GM19239 (cell line): ENCODE data around the gene LCN6.
A peak's percentile ranks its signal among the peaks of the same experiment; 100 is the strongest.
"Not testable (repeated sequence)": the region's sequence is repeated elsewhere in the genome, so short reads cannot be mapped to it uniquely, and the experiment has no call there.

Source experiments
- DNase-seq: peaks from one replicate; pipeline ENCODE4 v3.0.0; 2011; ENCODE audit warnings: low spot score; ENCODE audit not compliant: insufficient read length
- FAIRE-seq: peaks from 2 replicates; lab custom pipeline; 2011; peaks lifted over from hg19 to GRCh38; lab: Jason Lieb, UNC

The LCN6 gene

GRCh38 chr9:136784249-136784996, 36.1 kb upstream of the LCN6 start:
- DNase-seq (no peak), FAIRE-seq (no peak)

- FAIRE-seq (no peak), DNase-seq (no peak)
These were observed 34.1 kb upstream of the LCN6 start for GRCh38 chr9:136782452-136782851.

- FAIRE-seq (no peak), DNase-seq (no peak)
These were observed 31.5 kb upstream of the LCN6 start for GRCh38 chr9:136779808-136780207.

- DNase-seq: no peak
- no peak for FAIRE-seq
These were observed 29.0 kb upstream of the LCN6 start for GRCh38 chr9:136777359-136777758.

GRCh38 chr9:136776947-136777346, 28.6 kb upstream of the LCN6 start:
- FAIRE-seq (no peak), DNase-seq (no peak)

- no peak for FAIRE-seq
These were observed 26.9 kb upstream of the LCN6 start for GRCh38 chr9:136775191-136775590.

GRCh38 chr9:136774416-136775045, 26.2 kb upstream of the LCN6 start:
- no peak for DNase-seq
- FAIRE-seq: no peak

More at GRCh38 chr9:136775191-136775590, 26.9 kb upstream of the LCN6 start:
- no peak for DNase-seq

- DNase-seq: no peak
- peak; percentile 8 for FAIRE-seq
These were observed 25.2 kb upstream of the LCN6 start for GRCh38 chr9:136773386-136774044.

GRCh38 chr9:136771907-136772415, 23.6 kb upstream of the LCN6 start:
- DNase-seq (no peak), FAIRE-seq (no peak)

GRCh38 chr9:136769710-136770191, 21.4 kb upstream of the LCN6 start:
- DNase-seq: peak; percentile 85
- FAIRE-seq: no peak

GRCh38 chr9:136766410-136767120, 18.2 kb upstream of the LCN6 start:
- DNase-seq: not testable (repeated sequence)
- peak; percentile 88 for FAIRE-seq

GRCh38 chr9:136765745-136766409, 17.6 kb upstream of the LCN6 start:
- DNase-seq: not testable (repeated sequence)
- FAIRE-seq: peak; percentile 69

GRCh38 chr9:136765041-136765440, 16.7 kb upstream of the LCN6 start:
- DNase-seq (no peak), FAIRE-seq (no peak)

- DNase-seq (no peak), FAIRE-seq (no peak)
These were observed 16.1 kb upstream of the LCN6 start, which contains the start of gene LCN15 for GRCh38 chr9:136764301-136764891. Gene LCN15 (minus strand): TSS chr9:136764518. CDS start chr9:136764488, 30 bp downstream.

- DNase-seq: no peak
- FAIRE-seq: no peak
These were observed 15.3 kb upstream of the LCN6 start for GRCh38 chr9:136763649-136764035.

GRCh38 chr9:136762915-136763648, 14.8 kb upstream of the LCN6 start:
- DNase-seq: no peak

GRCh38 chr9:136762221-136762691, 13.9 kb upstream of the LCN6 start:
- no peak for FAIRE-seq

More at GRCh38 chr9:136762915-136763648, 14.8 kb upstream of the LCN6 start:
- FAIRE-seq: no peak

GRCh38 chr9:136761545-136761981, 13.2 kb upstream of the LCN6 start:
- no peak for DNase-seq
- FAIRE-seq: no peak

More at GRCh38 chr9:136762221-136762691, 13.9 kb upstream of the LCN6 start:
- no peak for DNase-seq
